LNCaP clone FGC (cell line): ENCODE data around the gene MAS1.
"Not testable (repeated sequence)": the region's sequence is repeated elsewhere in the genome, so short reads cannot be mapped to it uniquely, and the experiment has no call there.

Source experiments
- DNase-seq: peaks from one replicate; pipeline ENCODE4 v3.0.0-alpha.2; 2011; ENCODE audit warnings: low read depth
- H3K4me3 ChIP-seq: 2 replicates; pipeline ENCODE4 v1.5.1; 2011; ENCODE audit warnings: mild to moderate bottlenecking, low read depth, low read length, control low read depth
- TF ChIP-seq, protein P1 (sequence below): IDR thresholded peaks from 2 replicates; pipeline ENCODE4 v1.5.1; 2012; ENCODE audit warnings: mild to moderate bottlenecking; ENCODE audit not compliant: control insufficient read depth, insufficient read depth; ENCODE audit errors: extremely low read depth

MAS1 gene

DNA sequence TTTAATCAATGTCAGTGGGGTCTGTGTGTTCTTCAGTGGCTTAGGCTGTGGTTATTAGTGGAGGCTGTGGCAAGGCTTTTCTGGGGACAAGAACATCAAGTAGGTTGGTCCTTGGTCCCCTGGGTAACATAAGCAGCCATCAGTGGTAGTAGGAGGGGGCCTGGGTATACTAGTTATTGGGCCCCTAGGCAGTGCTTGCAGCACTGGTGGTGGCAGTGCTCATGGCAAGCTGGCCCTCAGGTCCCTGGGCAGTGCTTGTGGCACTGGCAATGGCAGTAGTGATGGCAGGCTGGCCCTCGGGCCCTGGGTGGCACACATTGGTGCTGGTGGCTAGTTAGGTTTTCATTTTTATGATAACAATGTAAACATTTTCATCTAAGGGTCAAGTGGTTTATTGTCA, 32.5 kb upstream of the MAS1 start:
- H3K4me3 ChIP-seq, result no peak overlapping the region
- TF ChIP-seq, protein P1, sequence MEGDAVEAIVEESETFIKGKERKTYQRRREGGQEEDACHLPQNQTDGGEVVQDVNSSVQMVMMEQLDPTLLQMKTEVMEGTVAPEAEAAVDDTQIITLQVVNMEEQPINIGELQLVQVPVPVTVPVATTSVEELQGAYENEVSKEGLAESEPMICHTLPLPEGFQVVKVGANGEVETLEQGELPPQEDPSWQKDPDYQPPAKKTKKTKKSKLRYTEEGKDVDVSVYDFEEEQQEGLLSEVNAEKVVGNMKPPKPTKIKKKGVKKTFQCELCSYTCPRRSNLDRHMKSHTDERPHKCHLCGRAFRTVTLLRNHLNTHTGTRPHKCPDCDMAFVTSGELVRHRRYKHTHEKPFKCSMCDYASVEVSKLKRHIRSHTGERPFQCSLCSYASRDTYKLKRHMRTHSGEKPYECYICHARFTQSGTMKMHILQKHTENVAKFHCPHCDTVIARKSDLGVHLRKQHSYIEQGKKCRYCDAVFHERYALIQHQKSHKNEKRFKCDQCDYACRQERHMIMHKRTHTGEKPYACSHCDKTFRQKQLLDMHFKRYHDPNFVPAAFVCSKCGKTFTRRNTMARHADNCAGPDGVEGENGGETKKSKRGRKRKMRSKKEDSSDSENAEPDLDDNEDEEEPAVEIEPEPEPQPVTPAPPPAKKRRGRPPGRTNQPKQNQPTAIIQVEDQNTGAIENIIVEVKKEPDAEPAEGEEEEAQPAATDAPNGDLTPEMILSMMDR, result no peak
- DNase-seq, result no peak

DNA sequence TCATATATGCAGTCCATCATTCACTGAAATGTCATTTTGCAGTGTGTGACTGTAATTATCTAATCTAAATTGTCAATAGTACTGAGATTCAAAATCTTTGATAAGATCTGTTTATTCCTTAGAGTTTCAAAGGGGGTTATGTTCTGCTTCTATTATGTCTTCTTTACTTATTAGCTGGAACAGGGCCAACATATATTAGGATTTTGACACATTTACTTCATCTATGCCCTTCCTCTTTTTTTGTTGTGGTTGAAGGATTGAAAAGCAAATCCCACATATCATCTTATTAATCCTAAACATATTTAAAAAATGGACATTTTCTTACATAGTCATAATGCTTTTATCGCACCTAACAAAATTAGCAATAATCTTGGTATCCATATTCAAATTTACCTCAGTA, 30.3 kb upstream of the MAS1 start:
- DNase-seq, result no peak
- TF ChIP-seq, protein P1, result no peak
- H3K4me3 ChIP-seq, result no peak overlapping the region

DNA sequence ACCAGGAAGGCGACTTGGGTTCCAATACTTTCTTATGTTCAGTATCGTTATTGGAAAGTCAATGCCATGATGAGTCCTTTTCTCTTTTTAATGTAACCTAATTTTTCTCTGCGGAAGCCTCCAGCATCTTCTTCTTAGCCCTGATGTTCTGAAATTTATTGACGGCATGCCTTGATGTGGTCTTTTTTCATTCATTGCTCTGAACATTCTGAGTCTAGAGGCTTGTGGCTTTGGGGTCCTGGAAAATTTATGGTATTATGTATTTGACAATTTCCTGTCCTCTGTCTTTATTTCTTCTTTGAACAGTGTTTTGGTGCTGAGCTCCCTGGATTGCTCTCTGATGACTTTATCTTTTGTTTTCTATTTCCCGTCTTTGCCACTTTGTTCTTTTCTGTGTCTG, 28.7 kb upstream of the MAS1 start:
- DNase-seq, result no peak
- TF ChIP-seq, protein P1, result no peak
- no peak overlapping the region for H3K4me3 ChIP-seq

DNA sequence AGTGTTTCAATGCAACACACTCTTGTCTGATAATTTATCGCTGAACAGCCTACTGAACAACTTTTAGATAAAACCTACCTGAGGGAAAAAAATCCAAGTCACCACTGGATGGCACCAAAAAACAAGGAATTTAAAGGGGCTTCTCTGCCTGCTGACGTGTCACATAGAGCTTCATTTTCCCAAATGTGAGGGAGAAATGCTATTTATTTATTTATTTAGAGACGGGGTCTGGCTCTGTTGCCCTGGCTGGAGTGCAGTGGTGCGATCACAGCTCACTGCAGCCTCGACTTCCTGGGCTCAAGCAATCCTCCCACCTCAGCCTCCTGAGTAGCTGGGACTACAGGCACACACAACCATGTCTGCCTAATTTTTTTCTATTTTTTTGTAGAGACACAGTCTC, 27.4 kb upstream of the MAS1 start:
- not testable (repeated sequence) for H3K4me3 ChIP-seq
- DNase-seq, result peak; percentile 46
- TF ChIP-seq, protein P1, result peak; percentile 59

DNA sequence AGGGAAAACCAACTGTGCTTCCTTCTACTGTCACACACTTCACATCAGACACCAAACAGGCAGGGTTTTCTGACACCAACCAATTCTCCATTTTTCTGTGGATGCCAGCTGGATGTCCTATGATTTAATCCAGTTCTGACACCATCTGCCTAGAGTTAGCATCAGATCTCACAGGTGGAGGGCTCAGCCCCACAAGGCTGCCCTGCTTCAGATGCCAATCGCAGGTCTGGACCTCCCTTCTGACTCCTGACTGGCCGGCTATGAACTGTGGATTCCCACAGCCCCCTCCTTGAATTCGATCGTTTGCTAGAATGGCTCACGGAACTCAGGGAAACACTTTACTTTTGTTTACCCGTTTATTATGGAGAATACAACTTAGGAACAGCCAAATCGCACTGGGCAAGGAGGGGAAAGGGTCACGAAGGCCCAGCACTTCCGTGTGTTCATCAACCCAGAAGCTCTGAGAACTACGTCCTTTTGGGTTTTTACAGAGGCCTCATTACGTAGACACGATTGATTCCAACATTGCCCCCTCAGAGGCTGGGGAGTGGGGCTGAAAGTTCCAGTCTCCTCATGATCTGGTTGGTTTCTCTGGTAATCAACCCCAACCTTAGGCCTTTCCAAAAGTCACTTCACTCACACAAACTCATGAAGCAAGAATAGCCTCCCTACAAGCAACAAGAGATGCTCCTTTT, 25.4 kb upstream of the MAS1 start:
- DNase-seq, result no peak
- no peak overlapping the region for H3K4me3 ChIP-seq
- TF ChIP-seq, protein P1, result no peak

DNA sequence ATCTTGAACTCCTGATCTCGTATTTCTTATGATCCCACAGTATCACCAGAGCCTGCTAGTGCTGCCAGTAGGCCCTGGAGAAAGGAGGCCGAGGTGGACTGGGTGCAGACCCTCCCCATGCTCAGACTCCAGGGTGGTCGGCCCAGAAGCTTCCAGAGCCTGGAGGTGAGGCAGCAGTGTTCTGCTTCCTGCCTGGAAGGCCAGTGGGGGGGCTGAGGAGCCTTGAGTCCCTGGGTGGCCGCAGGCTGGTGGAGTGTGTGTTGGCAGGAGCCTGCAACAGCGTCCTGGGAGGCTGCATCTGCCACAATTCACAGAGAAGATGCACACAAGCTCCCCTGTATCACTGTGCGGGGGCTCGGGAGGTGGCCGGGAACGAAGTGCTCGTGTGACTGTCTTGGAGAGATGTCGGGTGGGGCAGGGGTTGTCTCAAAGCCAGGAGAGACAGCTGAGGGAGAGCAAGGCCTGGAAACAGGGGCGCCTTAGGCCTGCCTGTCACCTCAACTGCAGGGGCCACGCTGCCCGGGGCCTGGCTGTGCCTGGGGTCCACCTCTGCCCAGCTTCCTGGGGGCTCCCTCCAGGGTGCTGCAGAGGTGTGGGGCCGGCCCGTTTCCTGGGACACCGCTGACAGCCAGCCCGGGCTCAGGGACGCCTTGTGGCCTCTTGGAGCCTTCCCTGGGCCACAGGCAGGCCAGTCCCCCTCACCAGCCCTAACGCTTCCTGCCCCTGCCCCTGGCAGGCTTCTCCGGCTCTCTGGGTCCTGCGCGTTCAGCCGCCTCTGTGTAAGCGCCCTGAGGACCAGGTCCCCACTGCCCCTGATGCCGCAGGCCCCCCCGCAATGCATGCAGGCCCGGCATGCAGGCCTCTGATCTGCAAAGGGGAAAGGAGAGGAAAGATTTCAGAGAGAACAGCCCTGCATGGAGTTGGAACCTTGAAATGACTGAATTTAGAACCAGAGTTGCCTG, 24.2 kb upstream of the MAS1 start:
- no peak for DNase-seq
- TF ChIP-seq, protein P1, result no peak
- H3K4me3 ChIP-seq, result no peak overlapping the region
